HL-60/S4 treated with retinoic acid at 250 ng/mL for 4 days and 3 days (cell line): ENCODE data around the gene TTC39A.

ENCODE experiments used
- in situ Hi-C: fragments of 300-500 bp; cut with MboI; formaldehyde crosslinking; loops from 2 replicates; pipeline ENCODE4 v1.7.0; 2022; ENCODE audit warnings: low sequenced_read_pairs

The TTC39A gene

DNA sequence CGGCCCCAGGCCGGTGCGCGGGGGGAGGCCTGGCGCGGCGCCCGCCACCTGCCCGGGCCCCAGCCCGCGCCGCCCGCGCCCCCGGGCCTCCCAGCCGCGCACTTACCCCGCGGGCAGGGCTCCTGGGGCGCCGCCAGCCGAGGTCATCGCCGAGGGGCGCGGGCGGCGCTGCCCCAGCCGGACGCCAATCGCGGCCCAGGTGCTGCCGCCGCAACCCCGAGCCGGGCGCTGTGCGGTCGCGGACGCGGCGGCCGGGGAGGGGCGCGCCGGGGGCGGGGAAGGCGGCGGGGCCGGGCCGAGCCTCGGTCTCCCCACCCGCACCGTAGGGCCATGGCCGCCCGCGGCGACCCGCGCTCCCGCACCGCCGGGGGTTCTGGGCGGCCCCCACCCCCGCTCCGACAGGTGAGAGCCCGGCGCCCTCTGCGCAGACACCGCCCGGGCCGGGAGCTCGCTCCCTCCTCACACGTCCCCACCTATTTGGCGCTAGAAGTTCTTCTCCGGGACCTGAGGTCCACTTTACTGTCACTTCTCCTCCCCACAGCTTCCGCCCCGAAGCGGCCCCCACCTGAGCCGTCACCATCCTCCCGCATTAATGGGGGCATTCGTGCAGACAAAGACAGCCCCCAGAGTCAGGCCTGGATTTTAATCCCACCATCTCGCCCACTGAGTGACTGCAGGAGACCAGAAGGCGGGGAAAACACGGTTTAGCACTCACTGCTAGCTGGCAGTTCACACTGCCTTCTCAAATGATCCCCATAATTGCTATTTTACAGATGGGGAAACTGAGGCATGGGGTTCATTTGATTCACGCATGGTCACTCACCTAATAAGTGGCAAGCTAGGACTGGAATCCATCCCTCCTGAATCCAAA is at the start of gene TTC39A:
Gene TTC39A (minus strand): TSS at position 232 of the 871 bp plus-strand sequence. CDS start 85 bp downstream, at position 147.
- in situ Hi-C loops: no loop called here

- in situ Hi-C loops: no loop called here
Measured at GRCh38 chr1:51378871-51379270, 48.5 kb upstream of the TTC39A start.

DNA sequence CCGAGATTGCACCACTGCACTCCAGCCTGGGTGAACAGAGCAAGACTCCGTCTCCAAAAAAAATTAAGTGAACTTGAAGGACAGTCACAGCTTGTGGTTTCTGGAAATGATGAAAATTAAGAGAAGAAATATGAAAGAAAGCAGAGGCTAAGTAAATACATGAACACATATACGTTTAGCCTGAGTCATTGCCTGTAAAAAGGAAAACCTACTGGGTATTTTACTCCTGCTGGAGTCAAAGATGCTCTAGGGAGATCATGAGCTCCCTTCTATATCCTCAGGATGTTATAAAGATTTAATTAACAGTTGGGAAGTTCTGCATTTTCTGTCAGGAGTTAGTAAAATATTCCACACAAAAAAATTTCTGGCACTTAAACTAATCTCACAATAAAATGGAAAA is 43.5 kb upstream of the TTC39A start:
- in situ Hi-C loops: no loop called here

- in situ Hi-C loops: no loop called here
Measured at GRCh38 chr1:51372561-51372960, 42.2 kb upstream of the TTC39A start.

DNA sequence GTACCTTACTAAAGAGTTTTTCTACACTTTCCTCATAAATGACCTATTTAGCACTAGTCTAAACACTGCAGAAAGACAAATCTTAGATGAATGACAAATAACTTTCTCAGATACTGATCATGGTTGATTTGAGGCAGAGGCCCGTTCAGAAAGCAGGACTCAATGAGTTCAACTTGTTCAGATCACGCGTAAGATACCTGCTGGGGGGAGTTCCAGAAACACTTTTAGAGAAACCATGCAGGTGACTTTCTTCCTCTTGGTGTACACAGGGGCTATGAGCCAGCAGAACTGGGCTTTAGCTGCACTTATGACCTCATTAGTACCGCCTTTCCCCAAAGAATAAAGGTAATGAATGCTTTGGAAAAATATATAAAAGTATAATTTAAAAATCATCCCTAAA is 38.8 kb upstream of the TTC39A start:
- in situ Hi-C loops: no loop called here

- in situ Hi-C loops: no loop called here
Measured at GRCh38 chr1:51365774-51366173, 35.4 kb upstream of the TTC39A start.

GRCh38 chr1:51359879-51360278 is 29.5 kb upstream of the TTC39A start:
- in situ Hi-C loops: no loop called here

DNA sequence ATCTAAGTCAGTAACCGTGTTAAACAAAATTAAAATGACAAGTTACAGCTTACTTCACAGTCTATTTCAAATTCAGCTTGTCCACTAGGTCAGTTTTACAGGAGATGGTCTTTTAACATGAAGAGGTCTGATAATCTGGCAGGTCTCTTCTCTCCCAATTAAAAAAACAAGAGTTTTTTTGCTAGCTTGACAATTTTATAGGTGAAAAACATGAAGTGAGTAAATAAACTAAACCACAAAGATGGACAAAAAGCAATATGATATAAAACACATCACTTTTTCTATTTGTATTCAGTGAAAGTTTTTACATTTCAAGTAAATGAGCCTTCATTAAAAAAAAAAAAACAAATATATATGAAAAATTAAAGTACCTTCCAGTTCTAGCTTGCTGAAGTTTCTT is 25.0 kb upstream of the TTC39A start:
- in situ Hi-C loops: no loop called here

DNA sequence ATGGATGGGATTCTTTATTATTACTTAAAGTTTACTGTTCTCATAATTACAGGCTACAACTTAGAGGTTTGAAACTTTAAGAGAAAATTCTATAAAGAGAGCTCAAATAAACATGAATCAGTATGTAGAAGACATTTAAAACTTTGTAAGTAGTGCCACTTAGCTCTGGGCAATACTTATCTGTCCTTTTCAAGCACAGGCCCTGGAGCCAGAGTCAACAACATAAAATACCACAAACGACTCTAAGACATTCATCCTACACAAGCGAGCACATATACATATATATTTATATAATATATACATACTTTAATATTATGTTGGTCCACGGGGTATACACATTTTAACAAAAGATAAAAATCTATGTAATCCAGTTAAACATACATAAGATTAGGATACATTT is 24.1 kb upstream of the TTC39A start:
- in situ Hi-C loops: no loop called here

- in situ Hi-C loops: no loop called here
Measured at GRCh38 chr1:51351907-51352306, 21.5 kb upstream of the TTC39A start.

- in situ Hi-C loops: no loop called here
Measured at GRCh38 chr1:51349862-51350261, 19.5 kb upstream of the TTC39A start.

- in situ Hi-C loops: no loop called here
Measured at GRCh38 chr1:51348147-51348527, 17.8 kb upstream of the TTC39A start.

- in situ Hi-C loops: no loop called here
Measured at GRCh38 chr1:51347398-51348146, 17.2 kb upstream of the TTC39A start.

DNA sequence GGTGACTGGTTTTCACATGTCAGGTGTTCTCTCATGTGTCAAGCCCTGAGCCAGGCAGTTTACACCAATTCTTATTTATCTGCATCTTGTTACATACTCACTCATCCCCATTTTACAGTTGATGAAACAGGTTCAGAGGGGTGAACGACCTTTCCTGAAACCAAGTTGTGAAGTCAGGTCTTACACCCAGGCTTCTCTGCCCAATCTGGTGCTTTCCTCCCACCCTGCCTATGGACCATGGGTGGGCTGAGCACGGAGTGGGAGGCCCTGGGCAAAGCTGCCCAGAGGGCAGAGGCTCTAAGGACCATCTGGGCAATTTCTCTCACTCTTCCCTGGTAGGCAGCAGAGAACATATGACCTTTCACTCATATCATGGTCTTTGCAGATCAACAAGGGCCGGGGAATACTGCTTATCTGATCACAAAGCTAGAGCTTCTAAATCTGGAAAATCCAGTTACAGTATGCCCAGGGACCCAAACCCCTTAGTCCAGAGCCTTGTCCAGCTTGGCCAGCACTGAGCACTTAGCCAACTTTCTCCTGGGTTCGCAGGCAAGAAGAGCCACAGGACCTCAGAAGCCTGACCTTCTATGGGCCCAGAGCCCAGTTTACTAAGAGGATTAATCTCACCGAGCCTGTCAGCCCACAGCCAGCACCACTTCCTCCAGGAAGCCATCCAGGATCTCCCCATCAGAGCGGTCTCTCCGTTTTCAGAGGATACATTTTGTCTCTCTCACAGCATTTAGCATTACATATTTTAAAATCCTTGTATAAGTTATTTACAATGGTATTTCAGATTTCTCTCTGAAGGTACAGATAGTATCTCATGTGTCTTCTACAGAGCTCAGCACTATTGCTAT is 16.0 kb upstream of the TTC39A start:
- in situ Hi-C loops: no loop called here

- in situ Hi-C loops: no loop called here
Measured at GRCh38 chr1:51345300-51345687, 14.9 kb upstream of the TTC39A start.

DNA sequence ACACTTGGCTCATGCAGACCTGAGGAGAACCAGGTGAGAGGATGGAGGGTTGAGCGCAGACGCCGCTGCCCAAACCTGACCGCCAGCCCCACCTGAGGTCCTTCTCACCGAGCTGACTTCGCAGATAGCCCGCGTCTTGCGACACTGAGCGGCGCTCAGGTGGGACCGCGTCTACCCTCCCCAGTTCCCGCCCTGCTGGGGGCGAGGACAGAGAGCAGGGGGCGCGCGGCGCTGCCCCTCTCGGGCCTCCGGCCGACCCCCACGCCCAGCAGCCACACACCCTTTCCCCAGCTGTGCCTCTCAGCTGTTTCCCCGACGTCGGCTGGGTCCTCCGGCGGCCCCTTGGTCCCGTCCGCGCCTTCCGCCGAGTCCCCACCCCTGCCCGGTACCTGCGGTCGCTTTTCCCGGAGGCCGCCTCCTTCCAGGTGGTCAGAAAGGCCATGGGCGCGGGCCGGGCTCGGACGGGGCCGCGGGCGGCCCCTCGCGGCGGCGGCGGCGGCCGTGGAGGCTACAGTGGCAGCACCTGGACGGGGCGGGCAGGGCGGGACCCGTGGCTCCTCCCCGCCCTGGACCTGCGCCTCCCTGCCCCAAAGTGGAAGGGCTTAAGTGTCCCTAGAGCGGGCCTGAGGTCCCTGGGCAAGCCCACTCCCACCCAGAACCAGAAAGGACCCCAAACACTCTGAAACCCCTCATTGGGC is 14.4 kb upstream of the TTC39A start:
- in situ Hi-C loops: no loop called here

DNA sequence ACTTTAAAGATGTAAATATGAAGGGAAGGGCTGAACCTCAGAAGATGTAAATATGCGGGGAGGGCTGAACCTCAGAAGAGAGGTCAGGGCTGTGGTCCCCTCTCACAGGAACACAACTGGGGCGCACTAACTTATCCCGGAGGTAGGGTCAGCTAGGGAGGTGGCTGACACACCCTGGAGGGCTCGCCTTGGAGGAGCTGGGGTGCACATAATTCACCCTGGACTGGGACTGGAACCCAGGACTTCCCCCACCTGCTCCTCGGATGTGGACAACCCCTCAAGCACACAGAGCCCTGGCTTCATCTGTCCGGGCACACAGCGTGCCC is 13.9 kb upstream of the TTC39A start:
- in situ Hi-C loops: no loop called here

DNA sequence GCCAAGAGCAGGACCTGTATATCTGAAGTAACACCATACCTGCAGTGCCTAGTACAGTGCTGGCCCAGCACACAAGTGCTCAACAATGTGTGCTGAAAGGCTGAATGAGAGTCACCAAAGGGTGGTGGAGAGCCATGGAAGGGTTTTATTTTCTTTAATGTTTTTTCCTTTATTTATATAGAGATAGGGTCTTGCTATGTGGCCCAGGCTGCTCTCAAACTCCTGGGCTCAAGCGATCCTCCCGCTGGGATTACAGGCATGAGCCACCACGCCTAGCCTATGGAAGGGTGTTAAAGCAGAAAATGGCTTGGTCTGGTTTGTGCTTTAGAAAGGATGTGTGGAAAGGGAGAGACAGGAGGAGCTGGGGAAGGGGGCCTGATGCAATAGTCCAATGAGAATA is 13.3 kb upstream of the TTC39A start:
- in situ Hi-C loops: no loop called here

DNA sequence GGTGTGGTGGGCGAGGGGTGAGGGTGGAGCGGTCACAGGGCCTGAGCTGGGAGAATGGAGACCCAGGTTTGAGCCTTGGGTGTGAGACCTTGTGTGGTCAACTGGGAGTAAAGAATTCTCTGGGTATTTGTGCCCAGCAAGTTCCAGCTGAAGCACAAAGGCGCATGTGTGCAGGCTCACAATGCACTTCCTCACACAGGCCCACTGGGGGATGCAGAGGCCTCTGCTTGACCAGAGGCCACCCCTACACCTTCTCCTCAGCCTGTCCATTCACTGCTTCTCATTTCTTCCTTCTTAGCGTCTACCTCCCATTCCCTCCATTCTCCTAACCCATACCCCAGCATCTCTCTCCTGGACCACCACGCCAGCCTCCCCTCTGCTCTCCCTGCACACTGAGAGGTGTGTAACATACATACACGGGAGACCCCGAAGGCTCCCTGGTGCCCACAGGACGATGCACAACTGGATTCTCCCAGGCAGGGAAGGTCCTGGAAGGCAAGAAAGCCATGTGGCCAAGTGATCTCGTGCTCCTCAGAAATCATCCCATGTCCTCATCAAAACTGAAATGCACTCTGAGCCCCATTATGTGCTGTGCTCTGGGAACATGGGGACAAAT is 12.3 kb upstream of the TTC39A start:
- in situ Hi-C loops: no loop called here

DNA sequence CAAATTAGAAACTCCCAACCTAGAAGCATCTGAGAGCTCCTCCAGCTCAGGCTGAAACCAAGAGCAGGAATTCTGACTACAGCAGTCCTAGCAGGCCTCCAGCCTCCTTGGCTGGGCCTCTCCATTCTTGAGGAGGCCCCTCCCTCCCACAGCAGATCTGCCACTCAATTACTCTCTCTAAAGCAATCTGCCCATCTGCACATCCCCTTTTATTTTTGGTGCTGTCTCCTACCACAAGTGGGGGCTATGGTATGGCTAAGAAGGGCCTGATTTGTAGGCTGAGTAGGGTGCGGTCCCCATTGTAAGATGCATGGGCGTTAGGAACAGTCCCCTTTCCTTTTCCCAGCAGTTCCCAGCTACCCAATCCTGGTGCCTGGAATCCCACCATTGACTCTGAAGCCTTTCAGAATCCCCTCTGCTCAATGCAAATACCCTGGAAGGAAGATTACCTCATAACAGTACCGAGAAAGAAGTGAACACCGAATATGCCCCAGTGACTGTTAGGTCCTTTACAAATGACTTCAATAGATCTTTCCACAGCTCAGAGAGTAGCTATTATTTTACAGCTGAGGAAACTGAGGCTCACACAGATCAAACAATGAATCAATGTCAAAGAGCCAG is 11.6 kb upstream of the TTC39A start:
- in situ Hi-C loops: no loop called here
